Adipocyte (in vitro differentiated cells): ENCODE results near the gene SPDYE5.
A peak's percentile ranks its signal among the peaks of the same experiment; 100 is the strongest.
"Not testable (repeated sequence)": the region's sequence is repeated elsewhere in the genome, so short reads cannot be mapped to it uniquely, and the experiment has no call there.

Experiments used
- DNase-seq: peaks from one replicate; pipeline ENCODE4 v3.0.0-alpha.2; 2015; ENCODE audit warnings: low read depth
- H3K27me3 ChIP-seq: replicated peaks from 2 replicates; pipeline ENCODE4 v1.7.0; 2013; ENCODE audit warnings: mild to moderate bottlenecking, low read length, moderate library complexity; ENCODE audit not compliant: control insufficient read depth, insufficient read depth
- H3K36me3 ChIP-seq: 2 replicates; pipeline ENCODE4 v1.7.0; 2013; ENCODE audit warnings: low read length, mild to moderate bottlenecking, moderate library complexity; ENCODE audit not compliant: control insufficient read depth, insufficient read depth, severe bottlenecking
- H3K4me1 ChIP-seq: 2 replicates; pipeline ENCODE4 v1.7.0; 2013; ENCODE audit warnings: mild to moderate bottlenecking, low read length, moderate library complexity; ENCODE audit not compliant: control insufficient read depth, insufficient read depth
- H3K4me3 ChIP-seq: 2 replicates; pipeline ENCODE4 v1.7.0; 2013; ENCODE audit warnings: mild to moderate bottlenecking, low read length, moderate library complexity
- H3K9ac ChIP-seq: 2 replicates; pipeline ENCODE4 v1.7.0; 2013; ENCODE audit warnings: mild to moderate bottlenecking, low read length, moderate library complexity
- H3K9me3 ChIP-seq: 2 replicates; pipeline ENCODE4 v1.7.0; 2013; ENCODE audit warnings: mild to moderate bottlenecking, low read length, moderate library complexity; ENCODE audit not compliant: control insufficient read depth

The SPDYE5 gene, protein sequence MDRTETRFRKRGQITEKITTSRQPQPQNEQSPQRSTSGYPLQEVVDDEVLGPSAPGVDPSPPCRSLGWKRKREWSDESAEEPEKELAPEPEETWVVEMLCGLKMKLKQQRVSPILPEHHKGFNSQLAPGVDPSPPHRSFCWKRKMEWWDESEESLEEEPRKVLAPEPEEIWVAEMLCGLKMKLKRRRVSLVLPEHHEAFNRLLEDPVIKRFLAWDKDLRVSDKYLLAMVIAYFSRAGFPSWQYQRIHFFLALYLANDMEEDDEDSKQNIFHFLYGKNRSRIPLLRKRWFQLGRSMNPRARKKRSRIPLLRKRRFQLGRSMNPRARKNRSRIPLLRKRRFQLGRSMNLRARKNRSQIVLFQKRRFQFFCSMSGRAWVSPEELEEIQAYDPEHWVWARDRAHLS

DNA sequence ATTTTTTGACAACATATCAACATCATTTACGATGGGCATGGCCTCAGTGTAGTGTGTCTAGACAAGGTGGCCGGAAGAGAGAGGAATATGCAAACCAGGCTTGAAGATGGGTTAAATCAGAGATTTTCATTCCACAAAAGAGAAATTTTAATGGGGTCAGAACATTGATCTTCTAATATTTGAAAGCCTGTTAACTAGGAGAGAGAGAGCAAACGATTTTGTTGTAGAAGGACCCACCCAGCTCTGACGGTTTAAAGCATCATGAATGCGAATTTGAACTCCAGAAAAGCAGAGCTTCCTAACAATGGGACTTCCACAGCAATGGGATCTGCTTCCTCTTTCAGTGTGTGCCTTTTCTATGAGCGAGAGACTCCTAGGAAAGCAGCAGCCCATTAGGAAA is at the start of gene SPDYE5:
Gene SPDYE5, plus strand, starts transcription at position 301 of the 400 bp plus-strand sequence. CDS start 1,728 bp downstream, outside the sequence.
- not testable (repeated sequence) for H3K9ac ChIP-seq, H3K4me1 ChIP-seq, DNase-seq, H3K9me3 ChIP-seq, H3K36me3 ChIP-seq, H3K4me3 ChIP-seq, H3K27me3 ChIP-seq

DNA sequence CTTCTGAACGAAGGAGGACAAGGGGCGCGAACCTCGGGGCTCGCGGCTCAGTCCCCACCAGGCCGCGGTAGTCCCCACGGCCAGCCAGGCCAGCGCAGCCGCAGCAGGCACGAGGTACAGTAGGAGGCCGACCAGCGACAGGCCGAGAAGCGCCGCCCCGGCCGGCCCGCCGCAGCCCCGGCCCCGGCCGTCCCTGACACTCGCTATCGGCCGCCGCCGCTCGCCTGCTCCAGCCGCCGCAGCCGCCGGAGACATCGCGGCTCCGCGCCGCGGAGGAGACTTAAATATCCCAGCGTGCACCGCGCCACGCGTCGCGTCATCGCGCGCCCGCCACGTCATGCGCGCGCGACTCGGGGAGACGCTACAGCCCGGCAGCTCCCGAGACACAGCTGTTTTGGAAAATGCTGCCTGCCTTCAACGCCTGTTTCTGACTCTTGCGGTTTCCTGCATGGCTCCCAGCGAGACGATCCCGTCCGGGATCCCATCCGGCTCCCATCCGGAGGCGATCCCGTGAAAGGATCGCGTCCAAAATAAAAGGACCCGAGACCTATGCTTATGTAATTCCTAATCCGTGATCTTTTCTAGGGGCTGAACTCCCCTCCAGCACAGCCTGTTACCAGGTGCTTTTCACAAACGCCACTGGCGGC is 49.5 kb upstream of the SPDYE5 start:
- not testable (repeated sequence) for H3K9me3 ChIP-seq, H3K4me1 ChIP-seq, H3K27me3 ChIP-seq
- peak; percentile 29 for DNase-seq
- peak overlapping the region; percentile 82 for H3K4me3 ChIP-seq
- peak overlapping the region; percentile 88 for H3K9ac ChIP-seq
- peaks cover 26% of the 10 kb centered on the region for H3K36me3 ChIP-seq

DNA sequence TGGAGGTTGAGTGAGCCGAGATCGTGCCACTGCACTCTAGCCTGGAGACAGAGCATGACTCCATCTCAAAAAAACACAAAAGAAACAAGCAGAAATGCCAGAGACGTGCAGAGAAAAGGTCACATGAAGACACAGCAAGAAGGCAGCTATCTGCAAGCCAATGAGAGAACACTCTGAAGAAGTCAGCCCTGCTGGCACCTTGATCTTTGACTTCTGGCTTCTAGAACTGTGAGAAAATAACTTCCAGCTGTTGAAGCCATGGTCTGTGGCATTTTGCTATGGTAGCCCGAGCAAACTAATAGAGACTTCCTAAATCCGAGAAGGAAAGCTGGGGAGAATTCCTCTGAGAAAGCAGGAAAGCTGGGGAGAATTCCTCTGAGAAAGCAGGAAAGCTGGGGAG is 42.2 kb upstream of the SPDYE5 start:
- H3K9me3 ChIP-seq, H3K27me3 ChIP-seq, DNase-seq, H3K9ac ChIP-seq, H3K4me3 ChIP-seq, H3K36me3 ChIP-seq, H3K4me1 ChIP-seq: not testable (repeated sequence)

DNA sequence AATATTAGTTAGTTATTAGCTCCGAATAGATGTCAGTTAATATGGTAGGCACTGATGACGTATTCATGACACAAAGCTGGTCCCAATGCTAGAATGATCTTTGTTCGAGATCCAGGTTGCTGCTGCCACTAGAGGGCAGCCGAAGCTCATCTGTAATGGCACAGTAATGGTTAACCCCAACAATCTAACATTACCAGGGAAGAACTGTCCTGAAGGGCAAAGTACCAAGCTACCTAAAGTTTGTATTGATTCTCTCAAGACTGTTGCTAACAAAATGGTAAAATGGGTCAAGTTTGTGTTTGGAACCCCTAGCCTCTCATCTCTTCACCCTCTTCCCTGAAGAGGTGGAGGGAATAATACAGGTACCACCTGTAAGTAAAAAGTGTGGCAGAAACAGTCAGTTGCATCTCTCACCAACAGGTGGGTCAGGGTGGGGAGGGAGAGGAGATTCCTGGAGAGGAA is 39.6 kb upstream of the SPDYE5 start:
- H3K9ac ChIP-seq, H3K4me1 ChIP-seq, H3K27me3 ChIP-seq, H3K4me3 ChIP-seq, H3K9me3 ChIP-seq, H3K36me3 ChIP-seq, DNase-seq: not testable (repeated sequence)

DNA sequence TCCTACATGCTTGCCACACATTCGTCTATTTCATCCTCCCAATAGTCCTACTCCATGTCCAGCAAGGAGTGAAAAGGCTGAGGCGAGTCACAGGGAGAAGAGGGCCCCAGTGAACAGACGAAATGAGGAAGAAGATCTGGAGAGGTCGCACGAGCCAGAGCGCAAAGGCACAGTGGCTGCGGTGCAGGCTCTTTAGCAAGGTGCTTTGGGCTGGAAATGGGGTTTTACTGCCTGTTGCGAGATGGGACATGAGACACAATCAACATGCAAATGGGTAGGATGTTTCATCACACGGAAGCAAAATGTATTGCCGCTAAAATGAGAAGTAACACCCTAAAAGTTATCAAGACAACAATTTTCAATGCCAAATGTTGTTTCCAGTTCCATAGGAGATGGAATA is 35.7 kb upstream of the SPDYE5 start:
- not testable (repeated sequence) for H3K9me3 ChIP-seq, DNase-seq, H3K4me1 ChIP-seq, H3K4me3 ChIP-seq, H3K9ac ChIP-seq, H3K36me3 ChIP-seq, H3K27me3 ChIP-seq

DNA sequence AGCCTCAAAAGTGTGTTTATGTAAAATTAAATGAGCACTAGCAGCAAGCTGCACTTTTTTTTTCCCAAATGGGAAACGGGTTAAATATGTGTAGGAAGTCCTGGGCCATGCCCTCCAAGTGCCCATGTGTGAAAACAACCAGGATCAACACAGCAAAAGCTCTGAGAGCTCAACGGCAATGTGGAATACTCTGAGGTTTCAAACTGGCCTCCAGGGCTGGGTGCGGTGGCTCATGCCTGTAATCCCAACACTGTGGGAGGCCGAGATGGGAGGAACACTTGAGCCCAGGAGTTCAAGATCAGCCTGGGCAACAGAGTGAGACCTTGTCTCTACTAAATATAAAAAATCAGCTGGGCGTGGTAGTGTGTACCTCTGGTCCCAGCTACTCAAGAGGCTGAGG is 34.1 kb upstream of the SPDYE5 start:
- not testable (repeated sequence) for DNase-seq

DNA sequence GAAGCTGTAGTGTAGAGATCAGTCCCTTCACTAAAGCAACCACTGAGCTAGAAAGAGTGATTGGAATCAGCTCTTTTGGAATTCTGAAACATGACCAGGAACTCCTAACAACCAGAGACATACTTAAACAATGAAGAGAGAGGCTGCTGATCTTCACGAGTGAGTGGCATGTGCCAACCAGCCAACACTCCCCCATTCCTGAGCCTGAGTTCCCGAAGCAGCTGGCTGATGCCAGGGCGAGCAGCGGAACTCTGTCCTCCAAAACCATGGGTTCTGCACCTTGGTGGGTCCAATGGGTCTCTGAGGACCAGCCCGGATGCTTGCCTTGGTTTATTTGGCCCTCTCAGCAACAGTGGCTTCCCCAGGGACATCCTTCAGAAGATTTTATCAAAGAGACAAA is 31.6 kb upstream of the SPDYE5 start:
- H3K36me3 ChIP-seq, H3K9ac ChIP-seq, H3K27me3 ChIP-seq, H3K9me3 ChIP-seq, DNase-seq, H3K4me3 ChIP-seq, H3K4me1 ChIP-seq: not testable (repeated sequence)

More for the DNA sequence above, 34.1 kb upstream of the SPDYE5 start:
- H3K9ac ChIP-seq, H3K4me1 ChIP-seq, H3K36me3 ChIP-seq, H3K9me3 ChIP-seq, H3K4me3 ChIP-seq, H3K27me3 ChIP-seq: not testable (repeated sequence)

DNA sequence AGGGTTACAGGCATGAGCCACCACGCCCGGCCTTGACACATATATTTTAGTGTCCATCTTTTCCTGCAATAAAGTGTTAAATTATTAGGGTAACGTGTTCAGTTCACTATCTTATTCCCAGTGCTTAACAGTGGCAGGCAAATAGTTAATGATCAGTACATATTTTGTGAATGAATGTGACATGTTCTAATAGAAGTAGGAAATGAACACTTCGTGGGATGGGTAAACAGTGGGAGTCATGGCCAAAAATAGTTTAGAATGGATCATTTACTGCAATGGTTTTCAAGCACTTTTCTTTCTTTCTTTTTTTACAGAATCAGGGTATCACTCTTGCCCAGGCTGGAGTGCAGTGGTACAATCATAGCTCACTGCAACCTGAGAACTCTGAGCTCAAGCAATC is 22.0 kb upstream of the SPDYE5 start:
- H3K36me3 ChIP-seq, result peaks cover 19% of the 10 kb centered on the region
- H3K4me1 ChIP-seq, H3K4me3 ChIP-seq, H3K9me3 ChIP-seq, DNase-seq, H3K27me3 ChIP-seq, H3K9ac ChIP-seq: not testable (repeated sequence)

DNA sequence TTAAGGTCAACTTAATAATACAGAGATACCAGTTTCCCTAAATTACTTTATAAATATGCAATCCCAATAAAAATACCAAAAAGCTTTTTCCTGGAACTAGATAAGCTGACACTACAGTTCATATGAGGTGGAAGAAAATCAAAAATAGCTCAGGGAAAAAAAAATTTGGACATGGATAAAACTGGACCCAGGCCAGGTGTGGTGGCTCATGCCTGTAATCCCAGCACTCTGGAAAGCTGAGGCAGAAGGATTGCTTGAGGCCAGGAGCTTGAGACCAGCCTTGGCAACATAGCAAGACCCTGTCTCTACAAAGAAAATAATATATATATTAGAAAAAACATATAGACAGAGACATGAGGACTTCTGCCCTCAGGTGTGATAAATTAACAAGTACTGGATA is 14.7 kb upstream of the SPDYE5 start:
- H3K4me3 ChIP-seq, H3K9ac ChIP-seq, H3K9me3 ChIP-seq, H3K4me1 ChIP-seq, DNase-seq, H3K36me3 ChIP-seq, H3K27me3 ChIP-seq: not testable (repeated sequence)

DNA sequence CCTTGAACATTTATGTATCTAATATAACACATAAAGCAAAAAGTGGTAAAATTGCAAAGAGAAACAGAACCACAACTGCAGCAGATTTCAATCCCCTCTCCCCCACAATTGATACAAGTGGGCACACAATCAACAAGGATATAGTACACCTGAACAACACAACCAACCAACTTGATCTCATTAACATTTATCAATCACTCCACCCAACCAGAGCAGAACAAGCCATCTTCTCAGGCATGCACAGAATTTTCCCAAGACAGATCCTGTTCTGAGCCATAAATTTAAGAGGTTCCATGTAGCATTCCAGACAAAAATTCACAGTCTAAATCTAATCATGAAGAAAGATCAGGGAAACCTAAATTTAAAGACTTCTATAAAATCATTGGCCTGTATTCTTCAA is 11.8 kb upstream of the SPDYE5 start:
- not testable (repeated sequence) for DNase-seq, H3K4me3 ChIP-seq, H3K27me3 ChIP-seq

DNA sequence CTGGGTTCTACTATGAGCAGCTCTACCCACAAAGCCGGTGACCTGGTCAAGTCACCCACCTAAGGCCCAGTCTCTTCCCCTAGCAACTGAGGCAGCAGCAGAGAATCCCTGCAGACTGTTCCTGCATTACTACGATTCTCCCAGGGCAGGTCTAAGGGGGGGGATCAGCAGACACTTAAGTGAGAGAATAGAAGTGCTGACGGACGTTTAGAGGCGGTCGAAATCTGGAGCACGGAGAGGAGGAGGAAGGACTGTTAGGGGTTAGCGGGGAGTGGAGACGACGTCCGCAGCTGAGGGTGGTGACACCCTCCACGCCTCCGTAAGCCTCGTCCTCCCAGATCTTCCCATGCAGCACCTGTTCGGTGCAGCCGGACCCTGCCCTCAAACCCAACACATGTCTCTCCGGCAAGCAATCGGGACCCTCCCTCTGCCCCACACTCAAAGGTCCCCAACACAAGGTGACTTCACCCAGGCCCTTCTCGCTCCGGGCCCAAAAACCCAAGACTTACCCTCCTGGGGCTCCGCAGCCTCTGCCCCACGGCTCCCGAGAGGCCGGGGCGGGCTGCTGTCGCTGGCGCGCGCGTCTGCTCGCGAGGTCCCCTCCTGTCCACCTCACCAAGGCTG is 6.7 kb upstream of the SPDYE5 start:
- not testable (repeated sequence) for H3K9me3 ChIP-seq, H3K4me1 ChIP-seq, H3K27me3 ChIP-seq, H3K36me3 ChIP-seq
- peak; percentile 5 for DNase-seq
- peak overlapping the region; percentile 92 for H3K9ac ChIP-seq
- peak overlapping the region; percentile 87 for H3K4me3 ChIP-seq

More for the DNA sequence above, 11.8 kb upstream of the SPDYE5 start:
- not testable (repeated sequence) for H3K9ac ChIP-seq, H3K4me1 ChIP-seq, H3K9me3 ChIP-seq, H3K36me3 ChIP-seq
